Lower leg skin (tissue), 3 donors: ENCODE measurements around the gene SNAPC5.

ENCODE experiments used
- POLR2A ChIP-seq, 2 donors: fragments of 450-650 bp; IDR thresholded peaks; one replicate each; pipeline ENCODE4 v1.6.1; 2016 to 2017; ENCODE audit warnings: antibody characterized with exemption in 2 of 2, mild to moderate bottlenecking in 1 of 2, moderate library complexity in 1 of 2
- TF ChIP-seq, protein P1 (sequence below), 3 donors: fragments of 450-650 bp; IDR thresholded peaks; one replicate each; pipeline ENCODE4 v1.5.1; 2016; ENCODE audit warnings: antibody characterized with exemption in 3 of 3, mild to moderate bottlenecking in 3 of 3, moderate library complexity in 2 of 3

DNA sequence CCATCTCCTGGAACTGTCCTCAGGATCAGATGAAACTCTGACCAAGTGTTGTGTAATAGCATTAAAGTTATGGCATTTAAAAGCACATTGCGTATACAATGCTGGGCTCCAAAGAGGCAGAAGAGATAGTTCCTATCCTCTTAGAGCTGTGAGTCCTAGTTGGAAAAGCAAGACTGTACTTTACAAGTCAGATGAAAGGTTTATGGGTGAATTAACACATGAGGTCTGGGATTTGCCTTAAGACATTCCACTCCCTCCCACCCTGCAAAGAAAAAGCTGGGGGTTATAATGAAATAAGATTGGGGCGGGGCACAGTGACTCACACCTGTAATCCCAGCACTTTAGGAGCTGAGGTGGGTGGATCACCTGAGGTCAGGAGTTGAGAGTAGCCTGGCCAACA is 35.6 kb downstream of the SNAPC5 start:
- TF ChIP-seq POLR2A (IDR thresholded peaks at IDR 0.05): no peak
- TF ChIP-seq, protein P1, sequence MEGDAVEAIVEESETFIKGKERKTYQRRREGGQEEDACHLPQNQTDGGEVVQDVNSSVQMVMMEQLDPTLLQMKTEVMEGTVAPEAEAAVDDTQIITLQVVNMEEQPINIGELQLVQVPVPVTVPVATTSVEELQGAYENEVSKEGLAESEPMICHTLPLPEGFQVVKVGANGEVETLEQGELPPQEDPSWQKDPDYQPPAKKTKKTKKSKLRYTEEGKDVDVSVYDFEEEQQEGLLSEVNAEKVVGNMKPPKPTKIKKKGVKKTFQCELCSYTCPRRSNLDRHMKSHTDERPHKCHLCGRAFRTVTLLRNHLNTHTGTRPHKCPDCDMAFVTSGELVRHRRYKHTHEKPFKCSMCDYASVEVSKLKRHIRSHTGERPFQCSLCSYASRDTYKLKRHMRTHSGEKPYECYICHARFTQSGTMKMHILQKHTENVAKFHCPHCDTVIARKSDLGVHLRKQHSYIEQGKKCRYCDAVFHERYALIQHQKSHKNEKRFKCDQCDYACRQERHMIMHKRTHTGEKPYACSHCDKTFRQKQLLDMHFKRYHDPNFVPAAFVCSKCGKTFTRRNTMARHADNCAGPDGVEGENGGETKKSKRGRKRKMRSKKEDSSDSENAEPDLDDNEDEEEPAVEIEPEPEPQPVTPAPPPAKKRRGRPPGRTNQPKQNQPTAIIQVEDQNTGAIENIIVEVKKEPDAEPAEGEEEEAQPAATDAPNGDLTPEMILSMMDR (IDR thresholded peaks at IDR 0.05): no peak
